Endothelial cell of coronary artery (primary cell): Measurements from ENCODE around the gene OR5L1. TPM values are rescaled to one million over a fixed set of nuclear protein-coding genes. Genes with fewer than 3 reads are reported as not detected.

Experiments used
- total RNA-seq: library from RNA; depleted of rRNA; stranded (reverse); fragments of >200 nt; gene quantifications from 2 replicates; pipeline ENCODE4 v1.2.3, GENCODE V29; 2014

The OR5L1 gene
- total RNA-seq = not detected in 2 replicates

GRCh38 chr11:55811067-55811466, at the start of gene OR5L1:
OR5L1 (plus strand) TSS chr11:55811367; CDS start chr11:55811467, 100 bp downstream.

GRCh38 chr11:55773138-55773537, 38.0 kb upstream of the OR5L1 start, which contains the start of gene OR5D13:
OR5D13 (plus strand) TSS chr11:55773438; CDS start chr11:55773438, 0 bp downstream.

GRCh38 chr11:55795256-55795655, 15.9 kb upstream of the OR5L1 start, which contains the start of gene OR5D14:
OR5D14 (plus strand) TSS chr11:55795556; CDS start chr11:55795556, 0 bp downstream.

GRCh38 chr11:55819330-55819729, 8.2 kb downstream of the OR5L1 start, which contains the start of gene OR5D18:
OR5D18 (plus strand) TSS chr11:55819630; CDS start chr11:55819630, 0 bp downstream.

GRCh38 chr11:55826919-55827318, 15.8 kb downstream of the OR5L1 start, which contains the start of gene OR5L2:
OR5L2 (plus strand) TSS chr11:55827219; CDS start chr11:55827219, 0 bp downstream.

GRCh38 chr11:55838452-55838851, 27.3 kb downstream of the OR5L1 start, which contains the start of gene OR5D16:
OR5D16 (plus strand) TSS chr11:55838752; CDS start chr11:55838752, 0 bp downstream.

Other genes with a start within 250 kb of the OR5L1 start
- gene OR4C16, start 239.2 kb upstream of the OR5L1 start, total RNA-seq = not detected in 2 replicates
- not detected in 2 replicates for gene OR4C11, start 203.7 kb upstream of the OR5L1 start, total RNA-seq
- gene OR4P4, start 176.3 kb upstream of the OR5L1 start, total RNA-seq = not detected in 2 replicates
- gene OR4S2, start 163.0 kb upstream of the OR5L1 start, total RNA-seq = not detected in 2 replicates
- gene OR4C6, start 149.2 kb upstream of the OR5L1 start, total RNA-seq = not detected in 2 replicates
- not detected in 2 replicates for gene OR5D13, start 37.9 kb upstream of the OR5L1 start, total RNA-seq
- gene OR5D14, start 15.8 kb upstream of the OR5L1 start, total RNA-seq = not detected in 2 replicates
- gene OR5D18, start 8.3 kb downstream of the OR5L1 start, total RNA-seq = not detected in 2 replicates
- not detected in 2 replicates for gene OR5L2, start 15.9 kb downstream of the OR5L1 start, total RNA-seq
- gene OR5D16, start 27.4 kb downstream of the OR5L1 start, total RNA-seq = not detected in 2 replicates
- gene TRIM51, start 71.9 kb downstream of the OR5L1 start, total RNA-seq = not detected in 2 replicates
- not detected in 2 replicates for gene OR5W2, start 103.2 kb downstream of the OR5L1 start, total RNA-seq
- not detected in 2 replicates for gene OR5I1, start 125.0 kb downstream of the OR5L1 start, total RNA-seq
- not detected in 2 replicates for gene OR10AG1, start 158.6 kb downstream of the OR5L1 start, total RNA-seq
- not detected in 2 replicates for gene OR5F1, start 183.3 kb downstream of the OR5L1 start, total RNA-seq
- gene OR5AS1, start 216.3 kb downstream of the OR5L1 start, total RNA-seq = not detected in 2 replicates